B cell (primary cell): Measurements from ENCODE around the gene TBCCD1. TPM values are rescaled to one million over a fixed set of nuclear protein-coding genes. Genes with fewer than 3 reads are reported as not detected.

Experiments
- ATAC-seq: fragments of 200-7000 bp; cut with Tn5 transposase; one replicate; pipeline ENCODE4 v1.10.0; 2021; ENCODE audit warnings: low read depth, mild to moderate bottlenecking, moderate number of reproducible peaks, moderate library complexity
- CTCF ChIA-PET: fragments of 350-600 bp; sonication (Branson Sonifier 250); formaldehyde crosslinking; loops from one replicate; lab custom pipeline; 2021; ENCODE audit warnings: antibody characterized with exemption, inconsistent platforms; lab: Charles Lee
- POLR2A ChIA-PET: fragments of 350-600 bp; sonication (Branson Sonifier 250); formaldehyde crosslinking; loops from one replicate; lab custom pipeline; 2021; ENCODE audit warnings: antibody characterized with exemption; lab: Charles Lee
- DNase-seq: peaks from one replicate; pipeline ENCODE4 v3.0.0; 2013
- H2AFZ ChIP-seq: 2 replicates; pipeline ENCODE4 v1.6.1; 2012; ENCODE audit warnings: mild to moderate bottlenecking, low read depth, low read length; ENCODE audit not compliant: insufficient read depth, poor library complexity, severe bottlenecking
- H3K27ac ChIP-seq, 2 donors: 1 replicate in 1 of 2; 2 replicates in 1 of 2; pipeline ENCODE4 v1.5.1; 2012 to 2013; ENCODE audit warnings: low read length in 2 of 2, mild to moderate bottlenecking in 2 of 2, moderate library complexity in 1 of 2
- H3K27me3 ChIP-seq, 4 experiments: fragments of 200-600 bp in 1 of 4; sonication (generic) in 1 of 4; replicated peaks in 1 of 4; 1 replicate in 2 of 4; 2 replicates in 2 of 4; pipeline versions ENCODE4 v1.6.1 to v1.7.0; 2013 to 2016; ENCODE audit warnings: low read length in 3 of 4, mild to moderate bottlenecking in 2 of 4, mixed read lengths in 1 of 4, moderate library complexity in 1 of 4; ENCODE audit not compliant: insufficient read depth in 4 of 4, control insufficient read depth in 3 of 4; ENCODE audit errors: control extremely low read depth in 1 of 4
- H3K36me3 ChIP-seq, 2 experiments: replicated peaks in 1 of 2; 1 replicate in 1 of 2; 2 replicates in 1 of 2; pipeline versions ENCODE4 v1.6.1 to v1.7.1; 2013; ENCODE audit warnings: low read length in 1 of 2; ENCODE audit not compliant: insufficient read depth in 2 of 2, control insufficient read depth in 1 of 2; ENCODE audit errors: control extremely low read depth in 1 of 2, extremely low read depth in 1 of 2
- H3K4me1 ChIP-seq, 2 donors: fragments of 200-600 bp in 1 of 2; sonication (generic) in 1 of 2; 1 replicate in 1 of 2; 2 replicates in 1 of 2; pipeline versions ENCODE4 v1.5.1 to v1.6.1; 2013 to 2017; ENCODE audit warnings: low read length in 2 of 2; ENCODE audit not compliant: control insufficient read depth in 2 of 2, insufficient read depth in 2 of 2
- H3K4me2 ChIP-seq: replicated peaks from 2 replicates; pipeline ENCODE3; 2012; ENCODE audit warnings: mild to moderate bottlenecking, low read depth, low read length; ENCODE audit not compliant: poor library complexity, severe bottlenecking
- H3K4me3 ChIP-seq, 5 experiments: fragments of 200-600 bp in 1 of 5; sonication (generic) in 1 of 5; 1 replicate in 3 of 5; 2 replicates in 2 of 5; pipeline versions ENCODE4 v1.5.1 to v1.7.0; 2011 to 2016; ENCODE audit warnings: low read length in 4 of 5, mild to moderate bottlenecking in 4 of 5, low read depth in 2 of 5, control low read depth in 1 of 5, moderate library complexity in 1 of 5; ENCODE audit not compliant: insufficient read depth in 1 of 5; ENCODE audit errors: control extremely low read depth in 1 of 5, extremely low read depth in 1 of 5
- H3K79me2 ChIP-seq: fragments of 200-600 bp; sonication (generic); one replicate; pipeline ENCODE4 v1.6.0; 2016; ENCODE audit warnings: low read length; ENCODE audit not compliant: control insufficient read depth, insufficient read depth
- H3K9ac ChIP-seq: fragments of 200-600 bp; sonication (generic); 2 replicates; pipeline ENCODE4 v1.6.1; 2017; ENCODE audit warnings: mild to moderate bottlenecking, low read length, moderate library complexity
- H3K9me3 ChIP-seq, 3 donors: one replicate each; pipeline versions ENCODE4 v1.6.1 to v1.7.1; 2013; ENCODE audit warnings: low read length in 2 of 3; ENCODE audit not compliant: control insufficient read depth in 2 of 3, insufficient read depth in 1 of 3; ENCODE audit errors: control extremely low read depth in 1 of 3
- H4K20me1 ChIP-seq: 2 replicates; pipeline ENCODE4 v1.6.0; 2012; ENCODE audit warnings: mild to moderate bottlenecking, low read length; ENCODE audit not compliant: insufficient read depth, control insufficient read depth, poor library complexity, severe bottlenecking
- H3K27ac Mint-ChIP-seq: one replicate; pipeline ENCODE4 v1.8.0; 2021; ENCODE audit warnings: mixed read lengths
- H3K27me3 Mint-ChIP-seq: one replicate; pipeline ENCODE4 v1.8.0; 2021; ENCODE audit warnings: mixed read lengths
- H3K4me1 Mint-ChIP-seq: one replicate; pipeline ENCODE4 v1.8.0; 2021; ENCODE audit warnings: mixed read lengths
- H3K4me3 Mint-ChIP-seq: one replicate; pipeline ENCODE4 v1.8.0; 2021; ENCODE audit warnings: mixed read lengths
- H3K9me3 Mint-ChIP-seq: one replicate; pipeline ENCODE4 v1.8.0; 2022; ENCODE audit warnings: mixed read lengths; ENCODE audit not compliant: insufficient read depth
- EZH2 ChIP-seq: IDR thresholded peaks from 2 replicates; pipeline ENCODE4 v1.6.1; 2012; ENCODE audit warnings: borderline replicate concordance, low read depth, mild to moderate bottlenecking, moderate library complexity, low read length; ENCODE audit not compliant: insufficient read depth, poor library complexity, severe bottlenecking
- WGBS: methylation state at CpG from one replicate; pipeline ENCODE4 v1.1.5; 2013; ENCODE audit warnings: missing lambda C conversion rate; ENCODE audit not compliant: insufficient coverage; 5-methylcytosine and 5-hydroxymethylcytosine counted together
- intact Hi-C: fragments of 100-400 bp; cut with micrococcal nuclease; formaldehyde crosslinking; loops from one replicate; pipeline ENCODE4 v1.10.0; 2022
- polyA plus RNA-seq: library from polyadenylated mRNA; depleted of rRNA; stranded (reverse); fragments of >200 nt; gene quantifications from 2 replicates; pipeline ENCODE4 v1.2.3, GENCODE V29; 2012
- total RNA-seq, 2 donors: library from RNA; stranded (reverse); fragments of 120-200 nt in 1 of 2; gene quantifications; 1 replicate in 1 of 2; 2 replicates in 1 of 2; pipeline versions ENCODE4 v1.2.3 to v1.2.4, GENCODE V29; 2013 to 2022
- TF ChIP-seq, protein P1 (sequence below): fragments of 200-600 bp; IDR thresholded peaks from one replicate; pipeline ENCODE4 v1.8.0; 2022; ENCODE audit warnings: antibody characterized with exemption, mild to moderate bottlenecking

Gene TBCCD1
- total and polyA plus RNA-seq, 2 donors (not counting 1 experiment from before 2014, with no cell fraction given), result 15.9 to 17.3 TPM

DNA sequence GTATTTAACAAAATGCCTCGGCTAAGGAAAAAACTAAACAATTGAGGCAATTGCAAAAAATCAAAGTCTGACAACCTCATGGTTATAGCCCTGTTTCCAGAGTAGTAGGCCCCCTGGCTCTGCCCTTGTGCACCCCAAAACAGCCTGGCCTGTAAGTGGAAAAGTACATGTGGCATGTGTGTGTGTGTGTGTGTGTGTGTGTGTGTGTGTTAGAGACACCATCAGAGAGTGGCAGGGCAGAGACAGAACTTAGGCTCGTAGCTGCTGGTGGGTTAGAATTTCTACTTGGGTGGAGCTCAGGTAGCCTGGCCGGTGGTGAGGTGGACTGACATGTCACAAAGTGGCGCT, 31.6 kb upstream of the TBCCD1 start:
- WGBS, result 95% methylated on average over 3 of the region's 4 CpGs
- Histone ChIP-seq H3K9me3 (no peaks in the 10 kb centered on the region), H3K9ac (no peak overlapping the region), H2AFZ (no peak overlapping the region), H3K4me1 (no peaks in the 10 kb centered on the region), H3K4me3 (no peak overlapping the region), H3K79me2 (no peaks in the 10 kb centered on the region), H3K27ac (no peak overlapping the region), H4K20me1 (no peaks in the 10 kb centered on the region), H3K27me3 (no peaks in the 10 kb centered on the region), H3K36me3 (no peaks in the 10 kb centered on the region), H3K4me2 (no peak overlapping the region)
- Mint-ChIP-seq H3K9me3 (no peaks in the 10 kb centered on the region), H3K27me3 (peaks cover 9% of the 10 kb centered on the region), H3K4me1 (no peaks in the 10 kb centered on the region), H3K4me3 (no peak overlapping the region), H3K27ac (no peak overlapping the region)
- intact Hi-C loops, result no loop called here
- TF ChIP-seq, protein P1, sequence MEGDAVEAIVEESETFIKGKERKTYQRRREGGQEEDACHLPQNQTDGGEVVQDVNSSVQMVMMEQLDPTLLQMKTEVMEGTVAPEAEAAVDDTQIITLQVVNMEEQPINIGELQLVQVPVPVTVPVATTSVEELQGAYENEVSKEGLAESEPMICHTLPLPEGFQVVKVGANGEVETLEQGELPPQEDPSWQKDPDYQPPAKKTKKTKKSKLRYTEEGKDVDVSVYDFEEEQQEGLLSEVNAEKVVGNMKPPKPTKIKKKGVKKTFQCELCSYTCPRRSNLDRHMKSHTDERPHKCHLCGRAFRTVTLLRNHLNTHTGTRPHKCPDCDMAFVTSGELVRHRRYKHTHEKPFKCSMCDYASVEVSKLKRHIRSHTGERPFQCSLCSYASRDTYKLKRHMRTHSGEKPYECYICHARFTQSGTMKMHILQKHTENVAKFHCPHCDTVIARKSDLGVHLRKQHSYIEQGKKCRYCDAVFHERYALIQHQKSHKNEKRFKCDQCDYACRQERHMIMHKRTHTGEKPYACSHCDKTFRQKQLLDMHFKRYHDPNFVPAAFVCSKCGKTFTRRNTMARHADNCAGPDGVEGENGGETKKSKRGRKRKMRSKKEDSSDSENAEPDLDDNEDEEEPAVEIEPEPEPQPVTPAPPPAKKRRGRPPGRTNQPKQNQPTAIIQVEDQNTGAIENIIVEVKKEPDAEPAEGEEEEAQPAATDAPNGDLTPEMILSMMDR, result no peak
- no peak for DNase-seq
- ChIA-PET CTCF (interaction anchor here (4.0 kb wide), 1 partner anchor 17 kb away, joined by 24 read pairs; no protein-coding TSS in a partner anchor), POLR2A (interaction anchor here (0.7 kb wide), 1 partner anchor 30 kb away, joined by 4 read pairs; no protein-coding TSS in a partner anchor)
- no peak for ATAC-seq

DNA sequence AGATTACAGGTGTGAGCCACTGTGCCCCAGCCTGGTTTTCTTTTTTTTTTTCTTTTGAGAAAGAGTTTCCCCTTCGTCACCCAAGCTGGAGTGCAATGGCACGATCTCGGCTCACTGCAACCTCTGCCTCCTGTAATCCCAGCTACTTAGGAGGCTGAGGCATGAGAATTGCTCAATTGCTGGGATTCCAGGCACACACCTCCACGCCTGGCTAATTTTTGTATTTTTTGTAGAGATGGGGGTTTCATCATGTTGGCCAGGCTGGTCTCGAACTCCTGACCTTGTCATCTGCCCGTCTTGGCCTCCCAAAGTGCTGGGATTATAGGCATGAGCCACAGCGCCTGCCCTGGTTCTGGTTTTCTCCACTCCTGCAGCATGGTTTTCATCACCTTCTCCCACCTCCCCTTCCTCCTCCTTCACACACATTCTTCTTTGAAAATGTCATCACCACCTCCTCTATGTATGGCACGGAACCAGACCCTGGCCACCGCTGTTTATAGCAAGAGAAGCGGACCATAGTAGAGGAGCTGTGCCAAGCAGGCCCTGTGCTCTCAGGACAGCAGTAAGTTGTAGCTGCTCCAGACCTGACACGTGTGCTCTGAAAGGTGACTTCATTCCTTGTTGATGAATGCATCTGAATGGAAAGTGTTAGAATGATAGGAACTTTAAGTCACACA, 31.1 kb upstream of the TBCCD1 start:
- H3K4me1 Mint-ChIP-seq, result no peaks in the 10 kb centered on the region
- H3K9me3 Mint-ChIP-seq, result no peaks in the 10 kb centered on the region
- intact Hi-C loops, result no loop called here
- H3K9me3 ChIP-seq, result no peaks in the 10 kb centered on the region
- H3K27me3 Mint-ChIP-seq, result peaks cover 9% of the 10 kb centered on the region
- TF ChIP-seq EZH2, result no peak
- TF ChIP-seq, protein P1, result no peak
- H3K79me2 ChIP-seq, result no peaks in the 10 kb centered on the region
- ATAC-seq (no peak), DNase-seq (no peak)
- no peak overlapping the region for H2AFZ ChIP-seq
- no peaks in the 10 kb centered on the region for H3K36me3 ChIP-seq
- no peak overlapping the region for H3K4me2 ChIP-seq
- no peaks in the 10 kb centered on the region for H4K20me1 ChIP-seq
- ChIA-PET CTCF (interaction anchor here (0.7 to 4.0 kb wide), 2 partner anchors 18 to 280 kb away, joined by 3 to 24 read pairs; no protein-coding TSS in a partner anchor), POLR2A (no interaction called here)
- H3K4me3 Mint-ChIP-seq, result no peak overlapping the region
- H3K9ac ChIP-seq, result no peak overlapping the region
- no peak overlapping the region for H3K27ac ChIP-seq
- no peak overlapping the region for H3K4me3 ChIP-seq
- no peaks in the 10 kb centered on the region for H3K4me1 ChIP-seq
- 88% methylated on average over 5 of the region's 11 CpGs for WGBS
- H3K27ac Mint-ChIP-seq, result no peak overlapping the region
- no peaks in the 10 kb centered on the region for H3K27me3 ChIP-seq
